Neural crest cell (in vitro differentiated cells): Measurements from ENCODE around the gene MRAP. TPM values are rescaled to one million over a fixed set of nuclear protein-coding genes. Genes with fewer than 3 reads are reported as not detected.
A peak's percentile ranks its signal among the peaks of the same experiment; 100 is the strongest.

Source experiments
- DNase-seq: peaks from one replicate; pipeline ENCODE4 v3.0.0; 2021; ENCODE audit warnings: low read depth, mixed read lengths, low spot score
- H3K27ac Mint-ChIP-seq: one replicate; pipeline ENCODE4 v1.8.0; 2021; ENCODE audit warnings: mild to moderate bottlenecking, mixed read lengths; ENCODE audit not compliant: unreplicated experiment
- H3K27me3 Mint-ChIP-seq: 2 replicates; pipeline ENCODE4 v1.8.0; 2021; ENCODE audit warnings: low read depth, mild to moderate bottlenecking, mixed read lengths
- H3K36me3 Mint-ChIP-seq: 2 replicates; pipeline ENCODE4 v1.8.0; 2021; ENCODE audit warnings: low read depth, mild to moderate bottlenecking, mixed read lengths
- H3K4me1 Mint-ChIP-seq: 2 replicates; pipeline ENCODE4 v1.8.0; 2021; ENCODE audit warnings: mixed read lengths
- H3K4me3 Mint-ChIP-seq: one replicate; pipeline ENCODE4 v1.8.0; 2021; ENCODE audit warnings: mild to moderate bottlenecking, mixed read lengths
- H3K9me3 Mint-ChIP-seq: 2 replicates; pipeline ENCODE4 v1.8.0; 2021; ENCODE audit warnings: mixed read lengths
- total RNA-seq: library from RNA; stranded (reverse); gene quantifications from 2 replicates; pipeline ENCODE4 v1.2.1, GENCODE V29; 2021
- TF ChIP-seq, protein P1 (sequence below): fragments of 200-600 bp; sonication (generic); conservative IDR thresholded peaks from 2 replicates; pipeline ENCODE4 v1.5.0; 2021; ENCODE audit warnings: antibody characterized with exemption, mild to moderate bottlenecking

MRAP gene
- total RNA-seq, 1 donor from 2014 or later = not detected

DNA sequence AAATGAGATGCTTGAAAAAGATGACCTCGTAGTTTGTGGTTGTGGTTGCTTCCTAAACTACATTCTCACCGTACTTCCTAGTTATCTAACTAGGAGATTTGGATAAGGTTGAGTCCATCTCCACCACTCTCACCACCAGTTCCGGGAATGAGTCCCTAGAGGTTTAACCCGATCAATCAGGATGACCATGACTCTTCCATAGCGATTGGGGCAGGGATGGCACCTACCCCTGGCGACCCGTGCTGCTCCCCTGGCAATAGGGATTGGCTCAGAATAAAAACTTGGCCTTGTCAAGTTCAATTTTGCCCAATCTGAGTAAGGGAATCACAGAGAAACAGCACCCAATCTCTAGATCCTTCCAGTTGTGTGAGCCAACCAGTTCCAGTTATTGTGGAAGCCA is 17.1 kb upstream of the MRAP start:
- Mint-ChIP-seq H3K27ac (no peak overlapping the region), H3K4me3 (peak overlapping the region; percentile 100), H3K36me3 (no peaks in the 10 kb centered on the region), H3K27me3 (no peaks in the 10 kb centered on the region), H3K4me1 (peaks cover 33% of the 10 kb centered on the region), H3K9me3 (no peaks in the 10 kb centered on the region)
- TF ChIP-seq, protein P1, sequence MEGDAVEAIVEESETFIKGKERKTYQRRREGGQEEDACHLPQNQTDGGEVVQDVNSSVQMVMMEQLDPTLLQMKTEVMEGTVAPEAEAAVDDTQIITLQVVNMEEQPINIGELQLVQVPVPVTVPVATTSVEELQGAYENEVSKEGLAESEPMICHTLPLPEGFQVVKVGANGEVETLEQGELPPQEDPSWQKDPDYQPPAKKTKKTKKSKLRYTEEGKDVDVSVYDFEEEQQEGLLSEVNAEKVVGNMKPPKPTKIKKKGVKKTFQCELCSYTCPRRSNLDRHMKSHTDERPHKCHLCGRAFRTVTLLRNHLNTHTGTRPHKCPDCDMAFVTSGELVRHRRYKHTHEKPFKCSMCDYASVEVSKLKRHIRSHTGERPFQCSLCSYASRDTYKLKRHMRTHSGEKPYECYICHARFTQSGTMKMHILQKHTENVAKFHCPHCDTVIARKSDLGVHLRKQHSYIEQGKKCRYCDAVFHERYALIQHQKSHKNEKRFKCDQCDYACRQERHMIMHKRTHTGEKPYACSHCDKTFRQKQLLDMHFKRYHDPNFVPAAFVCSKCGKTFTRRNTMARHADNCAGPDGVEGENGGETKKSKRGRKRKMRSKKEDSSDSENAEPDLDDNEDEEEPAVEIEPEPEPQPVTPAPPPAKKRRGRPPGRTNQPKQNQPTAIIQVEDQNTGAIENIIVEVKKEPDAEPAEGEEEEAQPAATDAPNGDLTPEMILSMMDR = no peak
- no peak for DNase-seq

DNA sequence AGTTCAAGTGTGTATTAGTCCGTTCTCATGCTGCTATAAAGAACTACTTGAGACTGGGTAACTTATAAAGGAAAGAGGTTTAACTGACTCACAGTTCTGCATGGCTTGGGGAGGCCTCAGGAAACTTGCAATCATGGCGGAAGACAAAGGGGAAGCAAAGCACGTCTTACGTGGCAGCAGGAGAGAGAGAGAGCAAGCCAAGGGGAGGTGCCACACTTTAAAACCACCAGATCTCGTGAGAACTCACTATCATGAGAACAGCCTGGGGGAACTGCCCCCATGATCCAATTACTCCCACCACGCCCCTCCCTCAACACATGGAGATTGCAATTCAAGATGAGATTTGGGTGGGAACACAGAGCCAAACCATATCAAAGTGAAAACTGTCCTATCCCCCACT is 15.7 kb upstream of the MRAP start:
- no peak for DNase-seq
- H3K9me3 Mint-ChIP-seq = peaks cover 4% of the 10 kb centered on the region
- TF ChIP-seq, protein P1 = no peak
- H3K4me3 Mint-ChIP-seq = no peak overlapping the region
- no peaks in the 10 kb centered on the region for H3K27me3 Mint-ChIP-seq
- peak overlapping the region; percentile 60 for H3K27ac Mint-ChIP-seq
- peaks cover 4% of the 10 kb centered on the region for H3K36me3 Mint-ChIP-seq
- peaks cover 22% of the 10 kb centered on the region for H3K4me1 Mint-ChIP-seq

DNA sequence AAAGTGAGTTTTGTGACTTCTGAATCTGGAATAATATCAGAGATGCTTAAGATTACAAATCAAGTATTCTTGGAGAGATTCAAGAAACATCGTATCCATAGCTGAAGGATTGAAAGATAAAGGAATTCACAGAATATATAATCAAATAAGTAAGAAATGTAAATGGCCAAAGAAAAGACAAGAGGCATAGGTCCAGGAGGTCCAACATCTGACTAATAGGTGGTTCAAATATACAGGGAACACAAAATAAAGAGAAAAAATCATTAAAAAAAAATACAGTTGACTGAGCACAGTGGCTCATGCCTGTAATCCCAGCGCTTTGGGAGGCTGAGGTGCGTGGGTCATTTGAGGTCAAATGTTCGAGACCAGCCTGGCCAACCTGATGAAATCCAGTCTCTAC is 13.2 kb upstream of the MRAP start:
- DNase-seq = no peak
- peaks cover 2% of the 10 kb centered on the region for H3K4me1 Mint-ChIP-seq
- TF ChIP-seq, protein P1 = no peak
- no peak overlapping the region for H3K27ac Mint-ChIP-seq
- peaks cover 10% of the 10 kb centered on the region for H3K9me3 Mint-ChIP-seq
- H3K4me3 Mint-ChIP-seq = no peak overlapping the region
- H3K36me3 Mint-ChIP-seq = peaks cover 7% of the 10 kb centered on the region
- H3K27me3 Mint-ChIP-seq = no peaks in the 10 kb centered on the region

DNA sequence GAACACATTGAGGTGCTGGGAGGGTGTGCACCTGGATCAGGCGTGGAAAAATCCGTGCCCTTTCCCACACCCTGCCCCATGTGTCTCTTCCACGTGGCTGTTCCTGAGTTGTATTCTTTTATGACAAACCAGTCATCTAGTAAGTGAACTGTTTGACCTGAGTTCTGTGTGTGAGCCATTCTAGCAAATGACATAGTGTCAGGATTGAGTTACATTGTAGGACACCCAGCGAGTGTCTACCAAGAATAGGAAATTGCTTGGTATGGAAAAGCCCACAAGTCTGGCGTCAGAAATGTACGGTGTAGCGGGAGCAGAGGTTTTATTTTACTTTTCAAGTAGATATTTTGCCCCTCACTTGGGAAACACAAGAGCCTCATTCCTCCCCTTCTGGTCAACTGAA is 1.2 kb upstream of the MRAP start:
- TF ChIP-seq, protein P1 = no peak
- Mint-ChIP-seq H3K9me3 (no peaks in the 10 kb centered on the region), H3K4me3 (no peak overlapping the region), H3K36me3 (peaks cover 9% of the 10 kb centered on the region), H3K27me3 (no peaks in the 10 kb centered on the region), H3K27ac (peak overlapping the region; percentile 62), H3K4me1 (no peaks in the 10 kb centered on the region)
- DNase-seq = no peak

DNA sequence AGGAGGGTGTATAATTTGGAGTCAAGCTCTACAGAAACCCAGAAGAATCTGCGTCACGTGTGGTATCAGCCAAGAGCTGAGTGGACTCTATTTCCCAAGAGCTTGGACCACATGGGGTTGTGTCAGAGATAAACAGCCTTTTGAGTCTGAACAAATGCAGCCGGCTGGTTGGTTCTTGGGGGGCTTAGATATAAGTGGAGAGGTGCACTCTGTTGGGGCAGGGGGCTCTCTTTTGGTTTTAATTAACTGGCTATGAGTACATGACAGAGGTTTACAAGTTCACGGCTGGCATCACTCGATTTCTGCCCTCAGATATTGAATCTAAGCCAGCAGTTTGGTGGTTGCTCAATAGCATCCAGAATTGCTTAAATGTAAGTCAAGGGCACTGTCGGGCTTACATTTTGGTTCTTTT is 501 bp upstream of the MRAP start:
- peaks cover 9% of the 10 kb centered on the region for H3K36me3 Mint-ChIP-seq
- DNase-seq = no peak
- H3K27me3 Mint-ChIP-seq = no peaks in the 10 kb centered on the region
- H3K27ac Mint-ChIP-seq = no peak overlapping the region
- TF ChIP-seq, protein P1 = no peak
- H3K4me1 Mint-ChIP-seq = no peaks in the 10 kb centered on the region
- no peak overlapping the region for H3K4me3 Mint-ChIP-seq
- no peaks in the 10 kb centered on the region for H3K9me3 Mint-ChIP-seq

DNA sequence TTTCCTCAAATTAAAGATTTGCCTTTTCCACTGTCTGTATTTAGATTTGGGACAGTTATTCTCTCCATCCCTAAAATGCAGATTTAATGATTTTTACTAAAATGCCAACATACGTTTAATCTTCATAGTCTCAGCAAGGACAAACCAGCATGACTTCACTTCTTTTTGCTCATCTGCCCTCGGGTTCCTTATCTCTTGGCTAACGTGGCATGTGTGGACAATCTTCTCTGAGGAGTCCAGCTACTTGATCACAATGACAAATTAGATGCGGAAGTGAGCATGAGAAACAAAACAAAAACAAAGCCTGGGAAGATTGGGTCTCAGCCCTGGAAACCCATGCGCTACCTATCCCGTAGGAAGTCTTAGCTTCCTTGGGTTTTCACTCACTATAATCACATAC is 1.0 kb downstream of the MRAP start:
- Mint-ChIP-seq H3K36me3 (peaks cover 11% of the 10 kb centered on the region), H3K4me3 (no peak overlapping the region), H3K4me1 (no peaks in the 10 kb centered on the region), H3K9me3 (no peaks in the 10 kb centered on the region), H3K27me3 (no peaks in the 10 kb centered on the region), H3K27ac (no peak overlapping the region)
- TF ChIP-seq, protein P1 = no peak
- no peak for DNase-seq
